Gastrocnemius medialis (tissue), 4 donors: ENCODE measurements around the gene CARD11. TPM values are rescaled to one million over a fixed set of nuclear protein-coding genes. Genes with fewer than 3 reads are reported as not detected.
"Not testable (repeated sequence)": the region's sequence is repeated elsewhere in the genome, so short reads cannot be mapped to it uniquely, and the experiment has no call there.

Experiments used
- ATAC-seq, 2 donors: fragments of 150-250 bp; one replicate each; pipeline ENCODE4 v1.9.1; 2016
- DNase-seq, 2 donors: peaks; one replicate each; pipeline ENCODE4 v3.0.0-alpha.2; 2019
- H3K27ac ChIP-seq, 4 donors: fragments of 200-600 bp; sonication (generic); 1 replicate in 1 of 4; 2 replicates in 3 of 4; pipeline ENCODE4 v1.5.1; 2016 to 2018; ENCODE audit warnings: mild to moderate bottlenecking in 2 of 4, moderate library complexity in 1 of 4
- H3K27me3 ChIP-seq, 3 donors: fragments of 200-600 bp; sonication (generic) in 2 of 3; 1 replicate in 1 of 3; 2 replicates in 2 of 3; pipeline versions ENCODE4 v1.5.1 to v1.6.0; 2016 to 2019; ENCODE audit warnings: mild to moderate bottlenecking in 1 of 3, moderate library complexity in 1 of 3
- H3K36me3 ChIP-seq, 2 donors: fragments of 200-600 bp; sonication (generic) in 1 of 2; one replicate each; pipeline ENCODE4 v1.5.1; 2017 to 2018
- H3K4me1 ChIP-seq, 2 donors: fragments of 200-600 bp; sonication (generic) in 1 of 2; one replicate each; pipeline ENCODE4 v1.5.1; 2016 to 2017; ENCODE audit warnings: mild to moderate bottlenecking in 2 of 2
- H3K4me3 ChIP-seq, 4 donors: fragments of 200-600 bp; sonication (generic) in 3 of 4; 1 replicate in 1 of 4; 2 replicates in 3 of 4; pipeline ENCODE4 v1.5.1; 2016 to 2019; ENCODE audit warnings: mild to moderate bottlenecking in 2 of 4
- H3K9me3 ChIP-seq, 3 donors: fragments of 200-600 bp; sonication (generic) in 2 of 3; 1 replicate in 1 of 3; 2 replicates in 2 of 3; pipeline ENCODE4 v1.5.1; 2016 to 2019
- CTCF ChIP-seq, 5 experiments: fragments of 450-650 bp in 3 of 5; fragments of 200-600 bp in 2 of 5; sonication (generic) in 2 of 5; IDR thresholded peaks in 4 of 5; conservative IDR thresholded peaks in 1 of 5; 1 replicate in 4 of 5; 2 replicates in 1 of 5; pipeline ENCODE4 v1.5.1; 2016 to 2019; ENCODE audit warnings: antibody characterized with exemption in 5 of 5, mild to moderate bottlenecking in 3 of 5, moderate library complexity in 3 of 5
- POLR2A ChIP-seq, 2 donors: fragments of 450-650 bp; IDR thresholded peaks; one replicate each; pipeline ENCODE4 v1.6.1; 2017; ENCODE audit warnings: antibody characterized with exemption in 2 of 2, mild to moderate bottlenecking in 2 of 2, moderate library complexity in 2 of 2
- in situ Hi-C, 4 donors: fragments of 200-750 bp; cut with MboI; loops; one replicate each; pipeline versions ENCODE4 v1.15.0 to v1.8.0; 2017; ENCODE audit warnings: low sequenced_read_pairs in 4 of 4
- intact Hi-C: fragments of 100-400 bp; cut with DNase I; formaldehyde crosslinking; loops from one replicate; pipeline ENCODE4 v1.15.1; 2023; ENCODE audit warnings: low total_unique reads
- total RNA-seq, 4 donors: library from RNA; depleted of rRNA; stranded (reverse); fragments of >200 nt; gene quantifications; one replicate each; pipeline versions ENCODE4 v1.1.0 to v1.2.3, GENCODE V29; 2016

The CARD11 gene
- total RNA-seq, 4 donors from 2014 or later, result 0.13 TPM; not detected in 3

DNA sequence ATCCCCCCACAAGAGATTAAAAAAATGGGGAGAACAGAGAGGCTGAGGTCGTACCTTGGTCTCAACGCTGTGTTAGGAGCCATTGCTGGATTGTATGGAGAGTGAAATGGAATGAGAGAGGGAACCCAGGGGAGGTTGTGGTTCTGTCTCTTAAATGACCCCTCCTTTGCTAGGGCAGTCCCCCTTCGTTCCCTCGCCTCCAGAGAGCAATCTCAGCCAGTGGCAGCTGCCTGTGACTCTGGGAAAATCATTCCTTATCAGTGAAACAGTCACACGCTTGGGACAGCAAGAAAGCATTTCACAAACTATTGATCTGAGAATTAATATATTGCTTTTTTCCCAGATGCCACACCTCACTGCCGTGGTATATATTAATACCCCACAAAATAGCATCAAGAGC, 12.0 kb upstream of the CARD11 start:
- Histone ChIP-seq H3K36me3 (no peaks in the 10 kb centered on the region), H3K27me3 (no peaks in the 10 kb centered on the region), H3K27ac (no peak overlapping the region), H3K9me3 (peaks cover 0 to 1% (median 0%) of the 10 kb centered on the region in 3 donors), H3K4me1 (no peaks in the 10 kb centered on the region), H3K4me3 (no peak overlapping the region)
- no peak for DNase-seq
- ATAC-seq, result no peak
- intact Hi-C loops, result no loop called here
- TF ChIP-seq POLR2A (IDR thresholded peaks at IDR 0.05) (no peak), CTCF (IDR thresholded peaks at IDR 0.05 in 4 of 5, conservative IDR thresholded peaks at IDR 0.05 in 1 of 5) (no peak)
- in situ Hi-C loops, result no loop called here

- Histone ChIP-seq H3K36me3 (no peaks in the 10 kb centered on the region), H3K27me3 (peaks cover 5 to 17% (median 11%) of the 10 kb centered on the region in 3 donors), H3K4me3 (no peak overlapping the region), H3K27ac (no peak overlapping the region), H3K9me3 (no peaks in the 10 kb centered on the region), H3K4me1 (no peaks in the 10 kb centered on the region)
- no peak for ATAC-seq
- in situ Hi-C loops (no loop called here), intact Hi-C loops (no loop called here)
- TF ChIP-seq CTCF (IDR thresholded peaks at IDR 0.05 in 4 of 5, conservative IDR thresholded peaks at IDR 0.05 in 1 of 5) (no peak), POLR2A (IDR thresholded peaks at IDR 0.05) (no peak)
- no peak for DNase-seq
These were observed 692 bp downstream of the CARD11 start for GRCh38 chr7:3042861-3043489.

GRCh38 chr7:3041986-3042675, 1.5 kb downstream of the CARD11 start:
- Histone ChIP-seq H3K9me3 (no peaks in the 10 kb centered on the region), H3K4me1 (no peaks in the 10 kb centered on the region), H3K4me3 (no peak overlapping the region), H3K27ac (no peak overlapping the region), H3K36me3 (no peaks in the 10 kb centered on the region), H3K27me3 (peaks cover 5 to 17% (median 11%) of the 10 kb centered on the region in 3 donors)
- intact Hi-C loops (no loop called here), in situ Hi-C loops (no loop called here)
- ATAC-seq (no peak), DNase-seq (no peak)
- TF ChIP-seq POLR2A (IDR thresholded peaks at IDR 0.05) (no peak), CTCF (IDR thresholded peaks at IDR 0.05 in 4 of 5, conservative IDR thresholded peaks at IDR 0.05 in 1 of 5) (no peak)

GRCh38 chr7:3039787-3040186, 3.9 kb downstream of the CARD11 start:
- ATAC-seq, result no peak
- no peak overlapping the region for H3K27ac ChIP-seq
- TF ChIP-seq CTCF (IDR thresholded peaks at IDR 0.05 in 4 of 5, conservative IDR thresholded peaks at IDR 0.05 in 1 of 5), result no peak
- no peak for TF ChIP-seq POLR2A (IDR thresholded peaks at IDR 0.05)
- DNase-seq, result no peak
- H3K4me3 ChIP-seq, result no peak overlapping the region
- peaks cover 5 to 17% (median 8%) of the 10 kb centered on the region in 3 donors for H3K27me3 ChIP-seq
- intact Hi-C loops, result no loop called here
- in situ Hi-C loops, result no loop called here
- H3K9me3 ChIP-seq, result no peaks in the 10 kb centered on the region
- H3K36me3 ChIP-seq, result no peaks in the 10 kb centered on the region
- H3K4me1 ChIP-seq, result no peaks in the 10 kb centered on the region

- ATAC-seq, H3K9me3 ChIP-seq, H3K27me3 ChIP-seq, intact Hi-C loops, H3K4me3 ChIP-seq, H3K36me3 ChIP-seq, in situ Hi-C loops, H3K27ac ChIP-seq, H3K4me1 ChIP-seq, DNase-seq: not testable (repeated sequence)
These were observed 5.7 kb downstream of the CARD11 start for GRCh38 chr7:3038011-3038410.
